NT2/D1 (cell line): ENCODE results near the gene SMNDC1.

ENCODE experiments used
- DNase-seq: peaks from one replicate; pipeline ENCODE4 v3.0.0-alpha.2; 2011; ENCODE audit warnings: low read depth, low spot score
- H3K27me3 ChIP-seq: 2 replicates; pipeline ENCODE4 v1.6.0; 2011; ENCODE audit warnings: mild to moderate bottlenecking; ENCODE audit not compliant: insufficient read length, insufficient read depth
- H3K36me3 ChIP-seq: 2 replicates; pipeline ENCODE4 v1.6.1; 2011; ENCODE audit warnings: mild to moderate bottlenecking, low read length, mixed read lengths; ENCODE audit not compliant: insufficient read depth, insufficient read length
- H3K4me1 ChIP-seq: 2 replicates; pipeline ENCODE4 v1.5.1; 2011; ENCODE audit not compliant: insufficient read depth, insufficient read length
- H3K4me3 ChIP-seq: 2 replicates; pipeline ENCODE4 v1.5.1; 2011; ENCODE audit warnings: low read depth; ENCODE audit not compliant: insufficient read length
- H3K9ac ChIP-seq: 2 replicates; pipeline ENCODE4 v1.6.0; 2011; ENCODE audit warnings: low read depth; ENCODE audit not compliant: insufficient read length
- H3K9me3 ChIP-seq: 2 replicates; pipeline ENCODE4 v1.5.1; 2011; ENCODE audit warnings: mild to moderate bottlenecking, low read length; ENCODE audit not compliant: insufficient read depth
- SUZ12 ChIP-seq: IDR thresholded peaks from 2 replicates; pipeline ENCODE4 v1.6.1; 2011; ENCODE audit not compliant: insufficient read length, insufficient read depth; ENCODE audit errors: extremely low read depth
- YY1 ChIP-seq: IDR thresholded peaks from 2 replicates; pipeline ENCODE4 v1.6.1; 2011; ENCODE audit not compliant: insufficient read length, insufficient read depth
- ZNF274 ChIP-seq: IDR thresholded peaks from 2 replicates; pipeline ENCODE4 v1.6.1; 2011; ENCODE audit warnings: mild to moderate bottlenecking, low read depth, low read length

SMNDC1 gene

GRCh38 chr10:110244550-110244949 lies 60.2 kb downstream of the SMNDC1 start:
- Histone ChIP-seq H3K36me3 (no peaks in the 10 kb centered on the region), H3K9me3 (no peaks in the 10 kb centered on the region), H3K9ac (no peak overlapping the region), H3K27me3 (no peaks in the 10 kb centered on the region), H3K4me3 (no peak overlapping the region), H3K4me1 (no peaks in the 10 kb centered on the region)
- TF ChIP-seq ZNF274, result no peak
- no peak for DNase-seq

GRCh38 chr10:110242511-110242910 lies 62.2 kb downstream of the SMNDC1 start:
- Histone ChIP-seq H3K27me3 (no peaks in the 10 kb centered on the region), H3K9ac (no peak overlapping the region), H3K36me3 (peaks cover 4% of the 10 kb centered on the region), H3K4me3 (no peak overlapping the region), H3K4me1 (no peaks in the 10 kb centered on the region), H3K9me3 (no peaks in the 10 kb centered on the region)
- TF ChIP-seq SUZ12, result no peak
- TF ChIP-seq YY1, result no peak
- TF ChIP-seq ZNF274, result no peak
- DNase-seq, result no peak

DNA sequence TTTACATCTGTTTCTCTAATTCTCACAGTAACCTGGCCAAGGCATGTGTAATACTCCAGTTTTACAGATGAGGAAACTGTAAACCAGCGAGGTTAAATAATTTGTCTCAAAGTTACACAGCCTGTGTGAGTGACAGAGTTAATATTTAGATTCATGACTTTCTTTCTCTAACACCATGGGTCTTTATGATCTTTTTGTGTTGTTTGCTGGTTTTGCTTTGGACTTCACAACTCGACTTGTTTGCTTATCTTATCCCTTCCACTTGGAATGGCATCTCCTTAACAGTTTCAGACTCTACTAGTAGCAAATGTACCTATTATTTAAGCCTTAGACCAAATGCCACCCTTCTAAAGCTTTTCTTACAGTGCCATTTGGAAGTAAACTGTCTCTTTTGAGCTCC lies 62.9 kb downstream of the SMNDC1 start:
- Histone ChIP-seq H3K36me3 (peaks cover 6% of the 10 kb centered on the region), H3K4me3 (no peak overlapping the region)

DNA sequence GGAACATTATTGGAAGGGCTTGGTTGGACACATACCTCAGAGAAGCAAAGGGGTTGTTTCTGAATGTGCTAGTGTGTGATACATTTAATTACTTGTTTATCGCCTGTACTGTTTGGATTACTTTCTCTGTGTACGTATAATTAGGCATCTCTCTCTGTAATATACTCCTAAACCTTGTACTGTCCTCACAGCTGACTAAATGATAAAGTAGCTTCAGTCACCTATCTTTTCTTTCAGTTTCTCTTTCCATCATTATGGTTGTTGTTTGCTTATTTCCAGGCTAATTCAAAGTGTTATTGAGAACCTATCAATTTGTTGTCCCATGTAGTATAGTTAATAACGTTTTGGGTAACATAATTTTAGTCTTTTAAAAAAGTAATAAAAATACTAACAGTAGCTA lies 63.3 kb downstream of the SMNDC1 start:
- no peaks in the 10 kb centered on the region for H3K27me3 ChIP-seq
- no peaks in the 10 kb centered on the region for H3K9me3 ChIP-seq
- no peak overlapping the region for H3K4me3 ChIP-seq
- H3K36me3 ChIP-seq, result peaks cover 6% of the 10 kb centered on the region
- TF ChIP-seq SUZ12 (no peak), YY1 (no peak), ZNF274 (no peak)
- no peak overlapping the region for H3K9ac ChIP-seq
- no peak for DNase-seq
- no peaks in the 10 kb centered on the region for H3K4me1 ChIP-seq

More for the DNA sequence above, 62.9 kb downstream of the SMNDC1 start:
- DNase-seq, result no peak
- H3K27me3 ChIP-seq, result no peaks in the 10 kb centered on the region
- H3K9me3 ChIP-seq, result no peaks in the 10 kb centered on the region
- no peaks in the 10 kb centered on the region for H3K4me1 ChIP-seq
- H3K9ac ChIP-seq, result no peak overlapping the region
- no peak for TF ChIP-seq YY1
- no peak for TF ChIP-seq SUZ12
- TF ChIP-seq ZNF274, result no peak
